Endothelial cell of umbilical vein (primary cell): ENCODE results near the gene THSD7A.

Source experiments
- JUN ChIP-seq: IDR thresholded peaks from 2 replicates; pipeline ENCODE4 v1.6.1; 2011; ENCODE audit warnings: borderline replicate concordance, low read depth; ENCODE audit not compliant: insufficient read length, insufficient read depth
- POLR2A ChIP-seq: IDR thresholded peaks from 2 replicates; pipeline ENCODE4 v1.6.1; 2012; ENCODE audit warnings: low read depth, mild to moderate bottlenecking, control low read depth, low read length
- TF ChIP-seq, protein P1 (sequence below), 2 donors: IDR thresholded peaks; 1 replicate in 1 of 2; 2 replicates in 1 of 2; pipeline ENCODE4 v1.5.1; 2011; ENCODE audit warnings: low read length in 2 of 2, mild to moderate bottlenecking in 2 of 2, moderate library complexity in 2 of 2, control low read depth in 1 of 2, inconsistent platforms in 1 of 2, low read depth in 1 of 2; ENCODE audit not compliant: insufficient read depth in 1 of 2; ENCODE audit errors: extremely low read depth in 1 of 2

DNA sequence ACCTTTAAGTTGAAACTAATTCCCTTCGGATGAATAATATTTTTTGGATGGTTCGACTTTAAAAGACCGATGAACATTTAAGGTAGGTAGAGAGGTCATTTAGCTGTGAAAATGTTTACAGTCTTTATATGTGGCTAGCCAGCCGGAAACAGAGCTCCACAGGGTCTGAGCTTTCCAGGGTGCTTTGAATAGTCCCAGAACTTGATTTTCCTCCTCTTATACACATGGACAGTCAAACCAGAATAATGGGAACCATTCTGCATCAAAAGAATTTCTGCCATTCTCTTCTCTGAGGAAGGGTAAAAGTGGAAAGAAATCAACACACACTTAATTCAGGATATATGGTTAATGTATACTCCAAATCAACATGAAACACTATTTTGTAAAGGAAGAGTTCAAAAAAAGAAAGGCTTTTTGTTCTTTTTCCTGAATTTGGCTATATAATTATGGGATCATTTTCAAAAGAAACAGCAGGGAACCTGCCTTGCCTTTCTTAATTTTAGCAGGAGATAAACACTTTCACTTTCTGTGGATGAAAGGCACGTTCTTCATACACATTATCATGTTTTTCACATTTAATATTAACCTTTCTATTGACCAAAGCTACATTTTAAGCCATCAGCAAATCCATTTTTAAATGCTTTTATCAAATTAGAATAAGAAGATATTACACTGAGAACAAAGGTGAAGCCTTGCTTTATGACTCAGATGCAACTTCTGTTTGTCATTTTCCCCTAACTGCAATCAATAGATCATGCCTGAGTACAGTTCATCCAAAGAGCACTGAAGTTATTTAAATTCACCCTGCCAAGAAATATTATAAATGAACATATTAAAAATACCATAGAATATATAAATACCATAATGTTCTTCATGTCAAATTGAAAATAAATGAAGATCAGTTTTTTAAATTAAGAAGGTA lies 307.3 kb downstream of the THSD7A start:
- TF ChIP-seq, protein P1, sequence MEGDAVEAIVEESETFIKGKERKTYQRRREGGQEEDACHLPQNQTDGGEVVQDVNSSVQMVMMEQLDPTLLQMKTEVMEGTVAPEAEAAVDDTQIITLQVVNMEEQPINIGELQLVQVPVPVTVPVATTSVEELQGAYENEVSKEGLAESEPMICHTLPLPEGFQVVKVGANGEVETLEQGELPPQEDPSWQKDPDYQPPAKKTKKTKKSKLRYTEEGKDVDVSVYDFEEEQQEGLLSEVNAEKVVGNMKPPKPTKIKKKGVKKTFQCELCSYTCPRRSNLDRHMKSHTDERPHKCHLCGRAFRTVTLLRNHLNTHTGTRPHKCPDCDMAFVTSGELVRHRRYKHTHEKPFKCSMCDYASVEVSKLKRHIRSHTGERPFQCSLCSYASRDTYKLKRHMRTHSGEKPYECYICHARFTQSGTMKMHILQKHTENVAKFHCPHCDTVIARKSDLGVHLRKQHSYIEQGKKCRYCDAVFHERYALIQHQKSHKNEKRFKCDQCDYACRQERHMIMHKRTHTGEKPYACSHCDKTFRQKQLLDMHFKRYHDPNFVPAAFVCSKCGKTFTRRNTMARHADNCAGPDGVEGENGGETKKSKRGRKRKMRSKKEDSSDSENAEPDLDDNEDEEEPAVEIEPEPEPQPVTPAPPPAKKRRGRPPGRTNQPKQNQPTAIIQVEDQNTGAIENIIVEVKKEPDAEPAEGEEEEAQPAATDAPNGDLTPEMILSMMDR (IDR thresholded peaks at IDR 0.05; ENCODE audit: extremely low read depth in 1 of 2, insufficient read depth in 1 of 2, low read depth in 1 of 2, low read length in 2 of 2), result no peak
- no peak for TF ChIP-seq JUN
- no peak for TF ChIP-seq POLR2A
